Measurements from ENCODE around the gene C1QTNF3. TPM values are rescaled to one million over a fixed set of nuclear protein-coding genes. Genes with fewer than 3 reads are reported as not detected.

Gene C1QTNF3, protein sequence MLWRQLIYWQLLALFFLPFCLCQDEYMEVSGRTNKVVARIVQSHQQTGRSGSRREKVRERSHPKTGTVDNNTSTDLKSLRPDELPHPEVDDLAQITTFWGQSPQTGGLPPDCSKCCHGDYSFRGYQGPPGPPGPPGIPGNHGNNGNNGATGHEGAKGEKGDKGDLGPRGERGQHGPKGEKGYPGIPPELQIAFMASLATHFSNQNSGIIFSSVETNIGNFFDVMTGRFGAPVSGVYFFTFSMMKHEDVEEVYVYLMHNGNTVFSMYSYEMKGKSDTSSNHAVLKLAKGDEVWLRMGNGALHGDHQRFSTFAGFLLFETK
- 0.57 and 0.80 TPM in 2 replicates for total RNA-seq

DNA sequence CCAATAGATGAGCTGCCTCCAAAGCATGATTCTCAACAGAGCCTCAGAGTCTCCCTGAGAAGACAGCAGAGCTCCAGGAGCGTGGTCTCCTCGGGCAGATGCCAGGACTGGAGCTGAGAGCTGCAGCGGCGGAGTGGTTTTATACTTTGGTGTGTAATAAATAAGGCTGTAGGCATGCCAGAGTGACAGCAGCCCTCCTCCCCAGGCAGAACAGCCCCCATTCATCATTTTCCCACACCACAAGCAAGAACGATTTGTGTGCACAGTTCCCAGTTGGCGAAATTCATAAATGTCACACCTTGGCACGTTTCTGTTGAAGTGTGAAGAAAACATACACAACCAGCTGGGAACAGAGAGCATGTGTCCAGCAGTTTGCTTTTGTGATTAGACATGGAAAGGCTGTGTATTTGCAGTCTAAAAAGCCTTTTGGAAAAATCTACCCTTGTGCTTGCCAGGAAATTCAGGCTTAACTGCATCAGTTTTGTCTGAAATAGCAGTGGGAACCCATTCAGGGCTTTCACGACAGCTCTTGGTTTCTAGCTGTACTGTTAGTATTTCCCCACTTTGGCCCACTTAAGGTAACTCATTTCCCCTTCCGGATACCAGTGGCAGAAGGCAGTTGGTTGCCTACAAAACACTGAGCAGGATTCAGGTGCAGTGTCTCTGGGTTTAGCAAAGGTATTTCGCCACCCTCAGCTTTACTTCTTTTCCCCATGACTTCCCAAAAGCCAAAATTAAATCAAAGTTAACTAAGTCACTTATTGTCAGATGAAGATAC is at the start of gene C1QTNF3:
Gene C1QTNF3, minus strand, starts transcription at position 115 of the 778 bp plus-strand sequence. Its CDS starts 88 bp downstream, at position 27.

DNA sequence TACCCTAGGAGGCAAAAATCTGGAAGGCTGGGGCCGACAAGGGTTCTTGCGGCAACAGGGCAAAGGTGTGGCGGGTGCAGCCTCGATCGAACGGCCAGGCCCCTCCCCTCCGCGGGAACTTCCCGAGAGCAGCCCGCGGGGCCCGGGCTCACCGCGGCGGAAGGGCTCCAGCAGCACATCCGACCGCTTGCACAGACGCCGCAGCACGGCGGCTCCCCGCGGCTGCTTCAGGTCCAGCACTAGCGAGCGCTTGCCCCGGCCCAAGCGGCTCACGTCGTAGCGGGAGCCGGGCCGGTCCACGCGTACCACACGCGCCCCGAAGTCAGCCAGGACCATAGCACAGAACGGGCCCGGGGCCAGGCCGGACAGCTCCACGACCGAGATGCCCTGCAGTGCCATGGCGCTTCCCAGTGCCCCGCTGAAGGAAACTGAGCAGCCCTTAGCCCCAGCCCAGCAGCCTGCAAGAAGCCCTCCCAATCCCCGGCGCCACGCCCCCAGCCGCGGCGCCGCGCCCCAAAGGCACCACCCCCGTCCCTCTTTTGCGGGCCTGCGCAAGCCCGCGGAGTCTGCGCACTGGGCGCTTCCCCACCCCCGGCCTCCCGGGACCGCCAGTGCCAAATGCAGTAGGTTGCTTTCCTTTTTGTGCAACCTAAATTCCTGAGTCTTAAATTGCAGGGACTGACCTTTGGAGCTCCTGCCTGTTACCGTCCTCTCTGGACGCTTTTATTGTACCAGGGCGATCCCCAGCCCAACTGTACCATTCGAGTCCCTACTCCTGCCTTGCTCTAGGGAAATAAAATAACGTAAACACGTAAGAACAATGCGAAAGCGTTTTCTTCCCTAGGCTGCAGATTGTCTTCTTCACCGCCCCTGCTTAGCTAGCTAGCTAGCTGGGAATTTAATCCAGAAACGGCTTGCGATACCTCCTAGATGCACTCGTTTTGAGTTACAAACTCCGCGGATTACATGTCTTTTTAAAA is 35.1 kb downstream of the C1QTNF3 start, which contains the start of gene AMACR:
Gene AMACR, minus strand, starts transcription at position 430 of the 980 bp plus-strand sequence. Its CDS starts 31 bp downstream, at position 399.

GRCh38 chr5:33984671-33985124 is 58.3 kb downstream of the C1QTNF3 start, which contains the start of gene SLC45A2:
SLC45A2 (minus strand) TSS chr5:33984693; CDS start chr5:33984583, 110 bp downstream.

Small RNAs within 50 kb of the gene (small RNA-seq; reads per million reads assigned to genes)
- gene AC139783.1 = not detected

Other genes with a start within 250 kb of the C1QTNF3 start
- under 0.01 and 0.27 TPM in 2 replicates for gene ADAMTS12, start 151.2 kb downstream of the C1QTNF3 start, total RNA-seq
- not detected in 2 replicates for gene RXFP3, start 106.8 kb downstream of the C1QTNF3 start, total RNA-seq
- gene SLC45A2, start 58.5 kb downstream of the C1QTNF3 start, total RNA-seq = not detected in 2 replicates
- 9.0 and 12.0 TPM in 2 replicates for gene AMACR, start 35.2 kb downstream of the C1QTNF3 start, total RNA-seq